NCI-H146 treated with DMSO at 0.1 percent for 48 hours (cell line): ENCODE results near the gene SRP68.

Source experiments
- DNase-seq: peaks from one replicate; lab custom pipeline; 2025; ENCODE audit not compliant: unreplicated experiment; lab: John Stamatoyannopoulos, UW

SRP68 gene

GRCh38 chr17:76018801-76019200 is 53.5 kb downstream of the SRP68 start:
- DNase-seq = no peak

DNA sequence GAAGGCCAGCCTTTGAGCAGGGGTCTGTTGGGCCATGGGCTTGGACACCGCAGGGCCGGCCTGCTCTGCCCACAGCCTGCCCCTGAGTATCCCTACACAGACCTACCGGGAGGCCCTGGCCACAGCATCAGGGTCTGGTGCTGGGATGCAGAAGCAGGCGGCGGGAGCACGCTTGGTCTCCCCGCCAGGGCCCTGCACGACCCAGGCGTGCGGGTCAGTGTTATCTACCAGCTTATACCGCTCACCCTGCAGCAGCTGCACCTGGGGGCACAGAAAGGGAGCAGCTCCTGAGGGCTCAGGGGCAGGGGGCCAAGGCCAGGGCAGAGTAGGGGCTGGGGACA is 54.0 kb downstream of the SRP68 start:
- DNase-seq = no peak

DNA sequence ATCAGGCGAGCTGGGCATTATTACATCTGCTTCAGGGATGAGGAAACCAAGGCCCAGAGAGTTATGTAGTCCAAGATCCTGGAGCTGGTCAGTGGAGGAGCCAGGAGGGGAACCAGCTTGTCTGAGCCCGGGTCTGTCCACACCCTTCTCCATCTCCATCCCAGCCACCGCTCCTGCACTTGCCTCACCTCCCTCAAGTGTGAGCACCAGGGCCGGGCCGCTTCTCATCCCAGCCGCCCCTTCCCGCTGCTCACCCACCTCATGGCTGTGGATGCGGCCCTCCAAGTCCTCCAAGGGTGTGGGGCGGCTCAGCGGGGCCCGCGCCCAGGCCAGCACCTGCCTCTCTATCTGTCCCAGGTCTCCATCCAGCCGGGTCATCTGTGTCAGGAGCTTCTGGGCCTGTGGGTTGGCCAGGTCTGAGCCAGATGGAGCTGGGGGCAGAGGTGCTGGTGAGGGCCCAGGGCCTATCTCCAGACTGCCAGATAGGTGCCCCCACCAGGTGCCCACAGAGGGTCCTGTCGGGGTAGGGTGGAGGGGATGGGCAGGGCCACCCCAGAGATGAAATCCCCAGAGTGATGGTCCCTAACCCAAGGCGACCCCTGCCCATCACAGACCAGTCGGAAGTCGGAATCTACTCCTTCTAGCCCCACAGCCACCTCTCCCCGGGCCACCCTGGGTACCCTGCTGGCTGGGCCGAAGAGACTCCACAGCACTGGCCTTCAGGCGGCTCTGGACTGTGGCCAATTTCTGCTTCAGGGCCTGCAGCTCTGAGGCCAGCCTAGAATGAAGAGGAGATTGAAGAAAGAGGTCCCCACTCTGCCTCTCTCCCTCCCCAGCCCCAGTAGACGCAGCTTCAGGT is 54.6 kb downstream of the SRP68 start:
- no peak for DNase-seq

GRCh38 chr17:76014925-76015261 is 57.4 kb downstream of the SRP68 start:
- no peak for DNase-seq

GRCh38 chr17:76014100-76014924 is 58.0 kb downstream of the SRP68 start:
- DNase-seq = peak; percentile 85

DNA sequence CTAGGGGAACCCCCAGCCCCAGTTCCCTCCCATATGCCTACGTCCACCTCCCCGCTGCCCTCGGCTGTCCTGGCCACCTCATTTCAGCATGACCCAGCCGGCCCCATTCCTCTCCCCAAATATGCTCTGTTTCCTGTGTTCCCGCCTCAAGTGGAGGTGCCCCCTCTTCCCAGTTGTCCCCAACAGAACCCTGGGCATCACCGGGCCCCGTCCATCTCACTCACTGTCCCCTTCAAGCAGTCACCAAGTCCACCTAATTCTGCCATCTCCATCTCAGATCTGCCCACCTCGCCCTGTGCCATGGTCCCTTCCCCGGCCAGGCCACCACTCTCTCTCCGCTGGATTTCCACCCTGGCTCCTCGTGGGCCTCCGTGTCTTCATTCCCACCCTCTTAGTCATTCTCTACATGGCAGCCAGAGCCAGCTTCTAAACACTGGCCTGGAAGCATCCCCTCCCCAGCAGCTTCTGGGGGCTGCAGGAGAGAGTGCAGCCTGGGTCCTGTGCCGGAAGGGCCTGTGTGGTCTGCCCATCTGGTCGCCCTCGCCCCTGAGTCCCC is 58.9 kb downstream of the SRP68 start:
- DNase-seq = no peak

DNA sequence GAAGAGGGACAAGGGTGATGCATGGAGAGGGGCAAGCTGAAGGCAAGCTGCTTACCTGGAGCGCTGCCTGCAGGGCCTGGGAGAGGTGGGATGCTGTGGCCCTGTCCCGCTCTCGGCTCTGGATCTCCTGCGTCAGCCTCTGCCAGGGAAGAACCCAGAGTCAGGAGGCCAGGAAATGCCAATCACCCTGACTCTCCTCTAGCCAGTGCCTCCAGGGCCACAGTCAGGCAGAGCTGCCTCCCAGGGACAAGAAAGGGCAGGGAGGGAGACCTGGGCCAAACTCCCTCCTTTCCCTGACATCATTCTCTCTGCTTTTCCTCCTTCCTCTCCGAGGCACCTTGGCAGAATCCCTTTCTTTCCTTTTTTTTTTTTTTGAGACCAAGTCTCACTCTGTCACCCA is 60.4 kb downstream of the SRP68 start:
- DNase-seq = no peak

GRCh38 chr17:76009969-76010661 is 62.2 kb downstream of the SRP68 start:
- DNase-seq = no peak

DNA sequence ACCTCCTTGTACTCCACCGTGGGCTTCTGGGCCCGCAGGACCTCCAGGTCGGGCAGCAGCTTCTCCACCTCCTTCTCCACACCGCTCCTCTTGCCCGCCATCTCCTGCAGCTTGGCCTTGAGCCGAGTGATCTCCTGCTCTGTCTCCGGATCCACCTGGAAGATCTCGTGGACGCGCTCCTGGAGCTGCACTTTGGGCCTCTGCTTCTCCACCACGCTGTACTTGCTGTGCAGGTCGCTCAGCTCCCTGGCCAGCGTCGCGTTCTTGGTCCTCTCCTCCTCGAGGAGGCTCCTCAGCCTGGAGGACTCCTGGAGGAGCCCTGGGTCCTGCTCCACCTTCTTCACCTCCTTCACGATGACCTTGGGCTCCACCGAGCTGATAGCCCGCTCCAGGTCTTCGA is 62.9 kb downstream of the SRP68 start:
- DNase-seq = no peak

- DNase-seq = no peak
These were observed 63.5 kb downstream of the SRP68 start for GRCh38 chr17:76008630-76009425.

DNA sequence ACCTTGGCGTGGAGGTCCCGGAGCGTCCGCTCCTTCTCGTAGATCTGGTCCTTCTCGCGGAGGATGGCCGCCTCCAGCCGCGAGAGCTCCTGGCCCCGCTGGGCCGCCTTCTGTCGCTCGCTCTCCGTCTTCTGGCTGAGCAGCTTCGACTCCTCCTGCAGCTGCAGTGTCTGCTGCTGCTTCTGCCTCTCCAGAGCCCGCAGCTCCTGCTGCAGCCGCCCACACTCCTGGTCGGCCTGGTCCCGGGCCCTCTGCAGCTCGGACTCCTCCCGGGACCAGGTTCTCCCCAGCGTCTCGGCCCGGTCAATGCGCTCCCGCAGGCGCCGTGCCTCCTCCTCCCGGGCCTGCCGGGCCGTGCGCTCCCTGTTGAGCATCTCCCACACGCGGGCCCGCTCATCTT is 64.1 kb downstream of the SRP68 start:
- no peak for DNase-seq

DNA sequence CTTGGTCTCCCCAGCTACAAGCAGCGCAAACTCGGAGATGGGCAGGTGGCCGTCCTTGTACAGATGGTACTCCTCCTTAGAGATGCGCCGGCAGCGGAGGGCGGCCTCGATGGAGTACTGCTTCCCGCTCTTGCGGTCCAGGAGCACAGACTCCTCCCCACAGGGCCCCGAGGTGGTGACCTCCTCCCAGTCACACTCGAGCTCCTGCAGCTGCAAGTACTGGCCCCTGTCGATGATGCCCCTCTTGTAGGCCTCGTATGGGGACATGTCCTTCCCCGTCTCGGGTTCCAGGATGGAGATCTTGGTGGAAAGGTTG is 64.5 kb downstream of the SRP68 start:
- DNase-seq = no peak

GRCh38 chr17:76007131-76007849 is 65.0 kb downstream of the SRP68 start:
- no peak for DNase-seq

DNA sequence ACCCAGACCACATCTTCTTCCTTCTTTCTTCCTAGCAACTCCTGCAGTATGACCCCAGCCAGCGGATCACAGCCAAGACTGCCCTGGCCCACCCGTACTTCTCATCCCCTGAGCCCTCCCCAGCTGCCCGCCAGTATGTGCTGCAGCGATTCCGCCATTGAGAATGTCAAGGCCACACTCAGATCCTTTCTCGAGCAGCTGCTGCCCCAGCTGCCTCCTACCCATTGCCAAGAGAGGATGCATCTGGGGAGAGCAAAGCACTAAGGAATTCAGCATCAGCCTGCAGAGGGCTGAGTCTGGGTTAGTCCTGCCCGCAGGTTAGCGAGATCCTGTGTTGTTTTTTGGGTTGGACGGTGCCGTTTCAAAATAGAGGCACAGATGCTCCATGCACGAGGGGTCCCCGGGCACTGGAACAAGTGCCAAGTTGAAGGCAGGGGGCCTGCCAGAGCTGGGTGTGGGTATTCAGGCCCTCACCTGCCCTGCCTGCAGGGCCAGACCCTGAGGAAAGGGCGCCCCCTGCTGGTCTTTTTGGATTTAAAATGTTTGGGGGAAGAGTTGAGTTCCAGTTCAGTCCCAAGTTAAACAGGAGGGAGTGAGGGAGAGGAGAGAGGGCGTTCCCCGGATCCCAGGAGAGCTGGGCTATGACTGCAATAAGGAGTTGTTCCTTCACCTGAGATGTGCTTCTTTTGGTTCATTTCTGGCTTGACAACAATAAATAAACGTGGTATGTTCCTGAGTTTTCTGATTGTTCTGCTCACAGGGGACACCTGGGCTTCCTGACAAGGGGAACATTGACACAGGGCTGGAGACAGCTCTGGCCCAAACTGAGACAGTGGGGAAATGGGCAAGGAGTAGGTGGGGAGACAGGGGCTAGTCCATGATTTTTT is 66.8 kb downstream of the SRP68 start:
- peak; percentile 34 for DNase-seq

DNA sequence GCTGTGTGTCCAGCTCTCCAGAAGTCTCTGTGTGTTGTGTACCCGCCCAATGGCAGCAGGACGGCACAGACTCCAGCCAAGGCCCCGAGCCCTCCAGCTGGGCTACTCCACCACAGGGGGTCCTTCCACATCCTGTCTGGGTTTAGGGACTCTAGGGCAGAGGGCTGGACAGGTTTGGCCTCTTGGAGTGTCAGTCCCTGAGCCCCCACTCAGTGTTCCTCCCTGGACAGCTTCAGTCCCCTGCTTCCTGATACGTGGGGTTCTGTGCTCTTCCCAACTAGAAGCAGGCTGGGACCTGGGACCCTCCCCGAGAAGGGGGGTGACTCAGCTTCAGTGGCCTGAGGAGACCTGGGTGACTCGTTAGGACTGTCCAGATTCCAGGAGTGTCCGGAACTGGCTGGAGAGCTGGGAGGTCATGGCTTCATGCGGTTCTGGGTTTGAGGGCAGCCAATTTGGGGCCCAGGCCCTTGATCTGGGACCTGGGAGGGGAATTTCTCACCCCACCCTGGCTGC is 67.5 kb downstream of the SRP68 start:
- no peak for DNase-seq

DNA sequence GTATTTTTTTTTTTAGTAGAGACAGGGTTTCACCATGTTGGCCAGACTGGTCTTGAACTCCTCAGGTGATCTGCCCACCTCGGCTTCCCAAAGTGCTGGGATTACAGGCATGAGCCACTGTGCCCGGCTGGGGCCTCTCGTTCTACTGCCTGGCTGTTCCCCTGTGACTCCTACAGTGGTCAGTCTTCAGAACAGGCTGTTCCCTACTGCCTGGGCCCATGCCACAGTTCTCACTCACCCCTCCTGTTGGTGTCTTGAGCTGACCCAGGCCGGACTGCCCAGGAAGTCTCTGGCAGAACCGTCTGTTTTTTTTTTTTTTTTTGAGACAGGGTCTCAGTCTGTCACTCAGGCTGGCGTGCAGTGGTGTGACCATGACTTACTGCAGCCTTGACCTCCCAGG is 68.4 kb downstream of the SRP68 start:
- DNase-seq = no peak

- DNase-seq = no peak
These were observed 70.2 kb downstream of the SRP68 start for GRCh38 chr17:76002100-76002499.

DNA sequence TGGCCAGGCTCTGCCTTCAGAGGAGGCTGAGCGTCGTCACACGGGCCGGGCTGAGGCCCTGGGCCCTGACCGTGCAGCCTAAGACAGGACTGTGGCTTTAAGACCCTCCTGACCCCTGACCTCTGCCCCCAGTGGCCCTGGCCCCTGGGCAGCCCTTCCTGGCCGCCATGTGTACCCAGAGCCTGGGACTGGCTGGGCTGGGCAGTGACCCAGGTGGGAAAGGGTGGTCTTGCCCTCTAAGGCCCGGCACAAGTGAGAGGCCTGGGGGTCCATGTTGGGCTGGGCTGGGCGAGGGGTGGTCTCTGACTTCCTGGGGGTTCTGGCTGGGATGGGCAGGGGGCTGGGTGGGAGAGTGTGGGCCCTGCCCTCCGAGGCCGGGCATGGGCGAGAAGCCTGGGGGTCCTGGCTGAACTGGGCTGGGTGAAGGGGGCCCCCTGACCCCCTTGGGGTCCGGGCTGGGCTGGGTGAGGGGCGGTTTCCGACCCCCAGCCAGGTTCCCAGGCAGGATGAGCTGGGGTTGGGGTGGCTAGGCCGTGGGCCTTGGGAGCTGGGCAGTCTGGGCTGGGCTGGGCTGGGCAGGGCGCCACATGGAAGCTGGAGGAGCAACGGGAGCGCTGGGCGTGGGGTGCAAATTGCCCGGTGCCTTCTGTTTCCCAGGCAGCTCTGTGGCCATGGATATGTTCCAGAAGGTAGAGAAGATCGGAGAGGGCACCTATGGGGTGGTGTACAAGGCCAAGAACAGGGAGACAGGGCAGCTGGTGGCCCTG is 71.4 kb downstream of the SRP68 start, which contains the start of gene CDK3:
Gene CDK3, plus strand, starts transcription at position 101 of the 767 bp plus-strand sequence. Its CDS starts 571 bp downstream, at position 672.
- no peak for DNase-seq
